ENCODE data around the gene PPP3CA.
"Not testable (repeated sequence)": the region's sequence is repeated elsewhere in the genome, so short reads cannot be mapped to it uniquely, and the experiment has no call there.

The PPP3CA gene

GRCh38 chr4:101142259-101142658 lies 205.1 kb downstream of the PPP3CA start:
- no peak for DNase-seq (ENCODE audit: low read depth in 2 of 2)

GRCh38 chr4:101141855-101142254 lies 205.5 kb downstream of the PPP3CA start:
- no peak for DNase-seq (ENCODE audit: low read depth in 2 of 2)

GRCh38 chr4:101141230-101141629 lies 206.1 kb downstream of the PPP3CA start:
- no peak for DNase-seq (ENCODE audit: low read depth in 2 of 2)

- DNase-seq (ENCODE audit: low read depth in 2 of 2): no peak
Measured at GRCh38 chr4:101140228-101140627, 207.1 kb downstream of the PPP3CA start.

GRCh38 chr4:101136373-101137370 lies 210.7 kb downstream of the PPP3CA start:
- no peak for DNase-seq (ENCODE audit: low read depth in 2 of 2)

GRCh38 chr4:101135371-101136010 lies 211.8 kb downstream of the PPP3CA start:
- DNase-seq (ENCODE audit: low read depth in 2 of 2): no peak

- not testable (repeated sequence) for DNase-seq (ENCODE audit: low read depth in 2 of 2)
Measured at GRCh38 chr4:101131058-101131457, 216.3 kb downstream of the PPP3CA start.

GRCh38 chr4:101128898-101129297 lies 218.4 kb downstream of the PPP3CA start:
- not testable (repeated sequence) for DNase-seq (ENCODE audit: low read depth in 2 of 2)

GRCh38 chr4:101128473-101128872 lies 218.9 kb downstream of the PPP3CA start:
- no peak for DNase-seq (ENCODE audit: low read depth in 2 of 2)

- no peak for DNase-seq (ENCODE audit: low read depth in 2 of 2)
Measured at GRCh38 chr4:101127176-101127790, 220.0 kb downstream of the PPP3CA start.

- no peak for DNase-seq (ENCODE audit: low read depth in 2 of 2)
Measured at GRCh38 chr4:101126059-101126458, 221.3 kb downstream of the PPP3CA start.

- no peak for DNase-seq (ENCODE audit: low read depth in 2 of 2)
Measured at GRCh38 chr4:101125045-101125942, 222.0 kb downstream of the PPP3CA start.

- DNase-seq (ENCODE audit: low read depth in 2 of 2): no peak
Measured at GRCh38 chr4:101123231-101123630, 224.1 kb downstream of the PPP3CA start.

GRCh38 chr4:101122019-101122418 lies 225.3 kb downstream of the PPP3CA start:
- DNase-seq (ENCODE audit: low read depth in 2 of 2): no peak

- no peak for DNase-seq (ENCODE audit: low read depth in 2 of 2)
Measured at GRCh38 chr4:101119141-101119540, 228.2 kb downstream of the PPP3CA start.

- DNase-seq (ENCODE audit: low read depth in 2 of 2): no peak
Measured at GRCh38 chr4:101118617-101119016, 228.7 kb downstream of the PPP3CA start.

GRCh38 chr4:101115887-101116286 lies 231.4 kb downstream of the PPP3CA start:
- DNase-seq (ENCODE audit: low read depth in 2 of 2): no peak

GRCh38 chr4:101114936-101115372 lies 232.4 kb downstream of the PPP3CA start:
- DNase-seq (ENCODE audit: low read depth in 2 of 2): no peak

- DNase-seq (ENCODE audit: low read depth in 2 of 2): no peak
Measured at GRCh38 chr4:101104312-101105052, 242.8 kb downstream of the PPP3CA start.

GRCh38 chr4:101103381-101104142 lies 243.8 kb downstream of the PPP3CA start:
- no peak for DNase-seq (ENCODE audit: low read depth in 2 of 2)

All from stimulated activated CD4-positive, alpha-beta T cell treated with anti-CD3 and anti-CD28 coated beads, Interleukin-12 subunit alpha, Interleukin-12 subunit beta, amount 100 ng/mL, for 24 hours (primary cell).